ENCODE data around the gene NTSR1.
"Not testable (repeated sequence)": the region's sequence is repeated elsewhere in the genome, so short reads cannot be mapped to it uniquely, and the experiment has no call there.

Gene NTSR1

DNA sequence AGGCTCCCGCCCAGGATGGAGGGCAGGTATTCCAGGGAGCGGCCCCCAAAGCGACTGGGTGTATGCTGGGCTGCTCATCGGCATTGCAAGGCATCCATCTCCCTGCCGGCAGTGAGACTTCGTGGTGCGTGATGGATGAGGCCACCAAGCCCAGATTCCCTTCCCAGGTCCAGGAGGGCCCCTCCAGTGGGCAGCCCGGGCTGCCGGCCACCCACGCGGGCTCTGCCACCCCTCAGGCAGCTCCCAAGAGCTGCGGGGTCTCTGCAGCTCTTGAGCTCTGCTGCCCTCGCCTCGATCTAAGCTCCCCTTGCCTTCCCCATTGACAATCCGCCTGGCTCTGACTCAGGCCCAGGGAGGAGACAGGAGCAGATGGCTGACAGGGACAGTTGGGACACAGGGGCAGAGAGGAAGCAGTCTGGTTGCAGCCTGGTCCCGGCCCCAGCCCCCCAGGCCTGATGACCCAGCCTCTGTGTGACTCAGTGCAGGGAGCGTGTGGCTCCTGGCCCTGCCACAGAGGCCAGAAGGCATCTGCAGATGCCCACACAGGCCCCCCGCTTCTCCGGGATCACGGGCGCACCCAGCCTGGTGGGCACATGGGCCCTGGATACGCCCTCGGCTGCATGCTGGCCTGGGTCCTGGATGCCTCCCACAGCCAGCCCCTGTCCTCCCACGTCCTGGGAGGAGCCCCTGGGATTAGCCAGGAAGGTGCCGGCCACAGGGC lies 33.3 kb upstream of the NTSR1 start:
- no peak for DNase-seq

DNA sequence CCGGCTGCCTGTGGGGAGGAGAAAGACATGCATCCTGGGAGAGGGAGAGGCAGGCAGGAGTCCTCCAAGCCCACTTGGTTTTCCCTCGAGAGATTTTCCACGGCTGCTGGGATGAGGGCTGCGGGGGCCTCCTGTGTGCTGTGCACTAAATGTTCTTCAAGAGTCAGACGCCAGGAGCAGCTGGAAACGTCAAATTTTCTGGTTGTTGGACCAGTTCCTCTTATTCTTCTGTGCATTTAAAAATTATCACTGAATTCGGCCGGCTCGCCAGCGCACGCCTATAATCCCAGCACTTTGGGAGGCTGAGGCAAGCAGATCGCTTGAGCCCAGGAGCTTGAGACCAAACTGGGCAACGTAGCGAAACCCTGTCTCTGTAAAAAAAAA lies 32.8 kb upstream of the NTSR1 start:
- DNase-seq, result no peak

DNA sequence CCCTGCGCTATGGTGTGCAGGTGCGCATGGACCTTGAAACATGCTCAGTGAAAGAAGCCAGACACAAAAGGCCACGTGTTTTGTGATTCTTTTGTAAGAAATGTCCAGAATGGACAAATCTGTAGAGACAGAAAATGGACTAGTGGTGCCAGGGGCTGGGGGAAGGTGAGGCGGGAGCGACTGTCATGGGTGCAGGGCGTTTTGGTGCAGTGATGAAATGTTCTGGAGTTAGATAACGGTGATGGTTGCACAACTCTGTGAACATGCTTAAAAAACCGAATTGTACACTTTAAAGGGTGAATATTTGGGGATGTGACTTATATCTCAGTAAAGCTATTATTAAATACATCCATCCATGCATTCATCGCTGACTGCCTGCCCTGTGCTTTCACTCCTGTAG lies 31.7 kb upstream of the NTSR1 start:
- no peak for DNase-seq

DNA sequence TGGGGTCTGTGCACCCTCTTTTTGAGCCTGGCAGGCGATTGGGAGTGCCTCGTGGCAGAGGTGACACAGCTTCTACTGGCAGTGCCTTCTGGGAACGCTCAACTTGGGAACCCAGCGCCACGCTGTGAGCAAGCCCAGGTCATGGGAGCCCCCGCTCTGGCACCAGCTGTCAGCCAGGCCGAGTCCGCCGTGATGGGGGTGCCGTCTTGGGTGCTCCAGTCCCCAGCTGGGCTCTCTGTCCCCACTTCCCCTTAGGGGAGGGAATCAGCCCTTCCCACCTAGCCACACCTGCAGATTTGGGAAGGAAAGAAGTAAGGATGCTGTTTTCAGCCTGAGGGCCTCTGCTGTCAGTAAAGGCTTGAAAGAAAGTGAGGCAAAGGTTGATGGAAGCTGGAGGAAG lies 31.0 kb upstream of the NTSR1 start:
- DNase-seq, result no peak

GRCh38 chr20:62678553-62678952 lies 30.1 kb upstream of the NTSR1 start:
- no peak for DNase-seq

- DNase-seq, result no peak
These were observed 28.6 kb upstream of the NTSR1 start for GRCh38 chr20:62679978-62680589.

- DNase-seq, result no peak
These were observed 25.6 kb upstream of the NTSR1 start for GRCh38 chr20:62682912-62683517.

- DNase-seq, result not testable (repeated sequence)
These were observed 24.8 kb upstream of the NTSR1 start for GRCh38 chr20:62683660-62684322.

GRCh38 chr20:62684981-62685380 lies 23.7 kb upstream of the NTSR1 start:
- DNase-seq, result no peak

DNA sequence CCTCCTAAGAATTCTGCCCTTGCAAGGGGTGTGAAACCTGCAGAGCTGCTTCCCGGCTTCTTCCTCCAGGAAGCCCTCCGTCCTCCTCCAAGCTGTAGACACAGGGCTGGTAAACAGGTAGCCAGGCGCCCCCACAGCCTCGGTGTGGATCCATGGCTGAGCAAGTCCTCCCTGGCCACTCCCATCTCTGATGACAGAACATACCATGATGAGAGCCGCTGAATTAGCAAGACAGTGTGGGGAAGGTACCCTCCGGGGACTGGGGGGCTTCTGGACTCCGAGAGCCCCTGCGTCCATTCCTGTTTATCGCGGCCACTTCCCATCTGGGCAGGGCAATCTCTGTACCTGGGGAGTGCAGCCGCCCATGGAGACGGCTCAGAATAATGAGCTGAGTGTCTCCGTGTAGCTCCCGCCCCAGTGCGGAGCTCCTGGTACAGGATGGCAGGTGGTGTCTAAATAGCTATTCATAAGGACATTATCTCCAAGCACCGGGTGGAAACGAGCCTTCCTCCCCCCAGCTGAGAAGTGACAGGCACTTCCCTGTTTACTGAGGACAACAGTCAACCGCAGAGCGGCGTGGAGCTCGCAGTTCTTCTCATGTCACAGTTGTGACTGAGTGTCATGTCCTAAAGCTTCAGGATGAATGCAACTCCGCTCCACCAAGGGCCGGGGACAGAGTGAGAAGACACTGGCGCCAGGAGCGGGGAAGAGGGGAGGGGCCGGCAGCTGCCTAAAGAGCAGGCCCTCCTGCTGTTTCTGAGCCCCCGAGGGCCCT lies 22.7 kb upstream of the NTSR1 start:
- no peak for DNase-seq

DNA sequence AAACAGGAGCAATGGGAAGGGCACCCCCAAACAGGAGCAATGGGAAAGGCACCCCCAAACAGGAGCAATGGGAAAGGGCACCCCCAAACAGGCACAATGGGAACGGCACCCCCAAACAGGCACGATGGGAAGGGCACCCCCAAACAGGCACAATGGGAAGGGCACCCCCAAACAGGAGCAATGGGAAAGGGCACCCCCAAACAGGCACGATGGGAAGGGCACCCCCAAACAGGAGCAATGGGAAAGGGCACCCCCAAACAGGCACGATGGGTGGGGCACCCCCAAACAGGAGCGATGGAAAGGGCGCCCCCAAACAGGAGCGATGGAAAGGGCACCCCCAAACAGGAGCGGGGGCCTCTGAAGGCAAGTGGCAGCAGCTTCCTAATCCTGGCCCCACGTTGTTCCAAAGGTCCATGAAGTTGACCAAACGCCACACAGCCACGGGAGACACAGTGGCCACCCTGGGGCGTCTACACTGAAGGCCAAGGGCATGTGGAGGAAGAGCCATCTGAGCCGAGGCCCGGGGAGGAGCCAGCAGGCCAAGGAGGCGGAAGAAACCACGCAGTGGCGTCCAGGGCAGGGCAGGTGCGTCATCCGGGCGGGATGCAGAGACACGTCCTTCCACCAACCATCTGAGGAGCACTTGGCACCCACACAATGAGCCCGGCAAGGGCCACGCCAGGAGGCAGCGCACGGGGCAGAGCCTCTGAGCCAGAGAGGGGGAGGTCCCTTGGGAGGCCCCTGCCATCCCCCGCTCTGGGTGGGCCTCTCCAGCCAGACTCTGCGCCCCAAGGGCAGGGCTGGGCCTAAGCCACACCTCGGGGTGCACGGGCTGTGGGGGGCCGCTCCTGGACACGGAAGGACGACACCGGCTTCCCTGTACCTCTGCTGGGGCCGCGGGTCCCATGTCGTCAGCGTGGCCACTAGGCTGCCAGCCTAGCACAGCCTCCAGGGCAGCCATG lies 21.5 kb upstream of the NTSR1 start:
- no peak for DNase-seq

DNA sequence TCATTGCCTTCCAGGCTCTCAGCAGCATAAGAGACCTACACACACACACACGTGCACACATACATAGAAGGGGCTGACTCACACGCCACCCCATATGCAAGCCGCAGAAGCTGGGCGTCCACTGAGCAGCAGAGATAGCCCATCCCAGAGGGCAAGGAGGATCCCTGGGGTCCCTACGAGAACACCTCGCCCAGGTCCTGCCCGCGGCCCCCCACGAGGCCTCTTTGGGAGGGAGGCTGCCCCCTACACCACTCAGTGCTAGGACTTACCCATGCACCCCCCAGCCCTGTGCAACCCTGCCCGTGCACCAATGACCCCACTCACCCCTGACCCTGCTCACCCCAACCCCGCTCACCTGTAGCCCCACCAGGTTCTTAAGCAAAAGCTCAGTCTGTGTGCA lies 20.6 kb upstream of the NTSR1 start:
- DNase-seq, result no peak

GRCh38 chr20:62688855-62689460 lies 19.7 kb upstream of the NTSR1 start:
- DNase-seq, result no peak

- DNase-seq, result no peak
These were observed 18.8 kb upstream of the NTSR1 start for GRCh38 chr20:62689861-62690260.

- DNase-seq, result no peak
These were observed 18.3 kb upstream of the NTSR1 start for GRCh38 chr20:62690261-62690820.

- no peak for DNase-seq
These were observed 17.1 kb upstream of the NTSR1 start for GRCh38 chr20:62691487-62691886.

- no peak for DNase-seq
These were observed 16.5 kb upstream of the NTSR1 start for GRCh38 chr20:62692176-62692575.

DNA sequence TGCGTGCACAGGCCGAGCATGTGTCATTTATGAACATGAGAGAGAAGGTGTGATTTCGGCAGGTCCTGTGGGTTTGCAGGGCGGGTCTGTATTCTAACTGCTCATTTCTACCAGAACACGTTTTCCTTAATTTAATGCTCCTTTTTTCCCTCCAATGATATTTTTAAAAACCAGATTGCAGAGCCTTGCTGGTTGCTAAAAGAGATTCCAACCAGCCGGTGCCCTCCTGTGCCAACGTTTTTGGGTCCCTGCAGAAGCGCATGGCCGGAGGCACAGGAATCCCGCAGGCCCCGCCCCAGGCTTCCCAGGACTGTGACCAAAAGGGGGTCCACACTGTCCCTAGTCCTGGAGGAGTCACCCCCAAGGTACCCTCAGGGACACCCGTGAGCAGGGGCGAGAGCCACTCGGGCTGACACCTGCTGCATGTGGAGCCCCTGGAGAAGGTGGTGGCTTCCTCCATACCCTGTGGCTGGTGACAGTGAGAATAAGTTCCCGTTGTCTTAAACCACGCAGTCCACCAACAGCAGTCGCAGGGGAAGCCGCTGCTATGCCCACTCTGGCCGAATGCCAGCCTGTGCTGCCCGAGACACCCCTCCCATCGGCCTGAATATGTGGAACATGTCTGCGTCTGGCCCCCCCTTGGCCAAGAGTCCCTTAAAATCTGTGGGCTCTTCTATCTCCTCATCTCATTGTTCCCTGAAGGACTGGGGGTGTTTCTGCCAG lies 15.7 kb upstream of the NTSR1 start:
- no peak for DNase-seq

DNA sequence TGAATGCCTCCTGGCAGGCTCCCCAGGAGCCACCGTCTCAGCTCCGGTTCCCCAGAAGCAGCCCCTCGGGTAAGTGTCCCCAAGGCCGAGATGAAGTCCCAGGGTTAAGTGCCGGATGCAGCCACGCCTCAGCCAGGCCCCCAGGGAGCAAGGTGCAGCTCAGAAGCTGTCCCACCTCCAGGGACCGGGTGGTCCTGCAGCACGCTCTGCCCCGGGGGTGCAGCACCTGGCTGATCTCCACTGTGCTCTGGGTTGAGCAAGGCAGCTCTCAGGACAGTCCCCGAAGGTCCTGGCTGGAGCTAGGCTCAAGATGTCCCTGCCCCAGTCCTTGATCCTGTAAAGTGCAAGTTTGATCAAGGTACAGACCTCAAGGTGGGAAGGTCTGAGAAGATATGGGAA lies 15.1 kb upstream of the NTSR1 start:
- no peak for DNase-seq

DNA sequence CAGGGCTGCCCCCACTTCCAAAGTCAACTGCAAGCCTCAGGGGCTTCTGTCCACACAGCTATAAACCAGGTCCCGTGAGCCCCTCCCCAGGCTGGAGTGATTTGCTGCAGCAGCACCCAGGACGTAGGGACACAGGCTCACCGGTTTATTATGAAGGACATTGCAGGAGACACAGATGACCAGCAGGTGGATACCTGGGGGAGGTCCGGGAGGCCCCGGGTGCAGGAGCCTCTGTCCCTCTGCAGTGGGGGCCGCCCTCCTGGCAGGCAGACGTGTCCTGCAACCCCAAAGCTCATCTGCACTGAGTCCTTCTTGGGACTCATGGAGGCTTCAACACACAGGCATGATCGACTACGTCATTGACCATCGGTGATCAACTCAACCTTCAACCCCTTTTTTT lies 14.5 kb upstream of the NTSR1 start:
- DNase-seq, result no peak

- DNase-seq, result no peak
These were observed 13.8 kb upstream of the NTSR1 start for GRCh38 chr20:62694868-62695267.

Measured in NCI-H510A treated with DMSO at 0.1 percent for 48 hours (cell line).